ENCODE measurements around the gene RABGAP1.

DNA sequence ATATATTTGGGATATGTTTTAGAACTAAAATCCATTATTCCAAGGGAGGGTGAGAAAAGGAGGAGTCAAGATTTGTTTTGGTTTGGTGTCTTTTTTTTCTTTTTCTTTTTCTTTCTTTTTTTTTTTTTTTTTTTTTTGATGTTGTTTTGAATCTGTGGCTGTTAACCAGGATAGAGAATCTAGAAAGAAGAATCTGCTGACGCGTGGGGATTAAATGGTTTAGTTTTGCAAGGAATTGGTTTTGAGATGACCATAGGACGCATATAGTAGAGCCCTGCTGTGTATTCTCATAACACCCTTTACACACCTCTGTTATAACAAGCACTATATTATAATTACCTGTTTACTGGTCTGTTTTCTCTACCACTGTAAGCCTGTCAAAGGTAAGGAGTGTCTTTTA, 9.4 kb downstream of the RABGAP1 start:
- TF ChIP-seq, protein P1, sequence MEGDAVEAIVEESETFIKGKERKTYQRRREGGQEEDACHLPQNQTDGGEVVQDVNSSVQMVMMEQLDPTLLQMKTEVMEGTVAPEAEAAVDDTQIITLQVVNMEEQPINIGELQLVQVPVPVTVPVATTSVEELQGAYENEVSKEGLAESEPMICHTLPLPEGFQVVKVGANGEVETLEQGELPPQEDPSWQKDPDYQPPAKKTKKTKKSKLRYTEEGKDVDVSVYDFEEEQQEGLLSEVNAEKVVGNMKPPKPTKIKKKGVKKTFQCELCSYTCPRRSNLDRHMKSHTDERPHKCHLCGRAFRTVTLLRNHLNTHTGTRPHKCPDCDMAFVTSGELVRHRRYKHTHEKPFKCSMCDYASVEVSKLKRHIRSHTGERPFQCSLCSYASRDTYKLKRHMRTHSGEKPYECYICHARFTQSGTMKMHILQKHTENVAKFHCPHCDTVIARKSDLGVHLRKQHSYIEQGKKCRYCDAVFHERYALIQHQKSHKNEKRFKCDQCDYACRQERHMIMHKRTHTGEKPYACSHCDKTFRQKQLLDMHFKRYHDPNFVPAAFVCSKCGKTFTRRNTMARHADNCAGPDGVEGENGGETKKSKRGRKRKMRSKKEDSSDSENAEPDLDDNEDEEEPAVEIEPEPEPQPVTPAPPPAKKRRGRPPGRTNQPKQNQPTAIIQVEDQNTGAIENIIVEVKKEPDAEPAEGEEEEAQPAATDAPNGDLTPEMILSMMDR (IDR thresholded peaks at IDR 0.05), result no peak
- TF ChIP-seq POLR2A (IDR thresholded peaks at IDR 0.05), result no peak

Data from testis (tissue), 2 donors.